ENCODE measurements around the gene DZIP1L. TPM values are rescaled to one million over a fixed set of nuclear protein-coding genes. Genes with fewer than 3 reads are reported as not detected.

DZIP1L gene
- total RNA-seq, 2 experiments from 2014 or later, result not detected

- intact Hi-C loops (cut with micrococcal nuclease), result no loop called here
- no peaks in the 10 kb centered on the region for H3K36me3 Mint-ChIP-seq (ENCODE audit: low read depth)
- no peak for TF ChIP-seq CTCF (IDR thresholded peaks at IDR 0.05)
- H3K4me3 Mint-ChIP-seq, result no peak overlapping the region
- ATAC-seq, result no peak
- H3K27me3 Mint-ChIP-seq, result peaks cover 6% of the 10 kb centered on the region
- no peak overlapping the region for H3K27ac Mint-ChIP-seq
- H3K9me3 Mint-ChIP-seq, result no peaks in the 10 kb centered on the region
- DNase-seq, result no peak
- no peaks in the 10 kb centered on the region for H3K4me1 Mint-ChIP-seq (ENCODE audit: low read depth)
- ChIA-PET POLR2A (interaction anchor here (0.6 kb wide), 1 partner anchor 541 kb away, joined by 3 read pairs; no protein-coding TSS in a partner anchor), CTCF (no interaction called here)
Measured at GRCh38 chr3:138135833-138136194, 20.4 kb upstream of the DZIP1L start.

- DNase-seq (no peak), ATAC-seq (no peak)
- H3K36me3 Mint-ChIP-seq (ENCODE audit: low read depth), result no peaks in the 10 kb centered on the region
- H3K27me3 Mint-ChIP-seq, result peaks cover 4% of the 10 kb centered on the region
- no peaks in the 10 kb centered on the region for H3K4me1 Mint-ChIP-seq (ENCODE audit: low read depth)
- H3K27ac Mint-ChIP-seq, result no peak overlapping the region
- no peak overlapping the region for H3K4me3 Mint-ChIP-seq
- CTCF ChIA-PET, result no interaction called here
- POLR2A ChIA-PET, result interaction anchor here (0.6 kb wide), 1 partner anchor 541 kb away, joined by 3 read pairs; no protein-coding TSS in a partner anchor
- no peak for TF ChIP-seq CTCF (IDR thresholded peaks at IDR 0.05)
- intact Hi-C loops (cut with micrococcal nuclease), result no loop called here
- H3K9me3 Mint-ChIP-seq, result no peaks in the 10 kb centered on the region
Measured at GRCh38 chr3:138135146-138135832, 19.9 kb upstream of the DZIP1L start.

GRCh38 chr3:138132239-138132638 lies 16.8 kb upstream of the DZIP1L start, which contains the start of gene A4GNT:
Gene A4GNT, minus strand, starts transcription at chr3:138132390. Its CDS starts 1,134 bp downstream, at chr3:138131256.
- no peaks in the 10 kb centered on the region for H3K4me1 Mint-ChIP-seq (ENCODE audit: low read depth)
- H3K27ac Mint-ChIP-seq, result no peak within 1 kb of the TSS
- no peaks in the 10 kb centered on the region for H3K9me3 Mint-ChIP-seq
- CTCF ChIA-PET, result interaction anchor here (0.9 kb wide), 1 partner anchor 14 kb away, joined by 3 read pairs; no protein-coding TSS in a partner anchor
- peaks cover 5% of the 10 kb centered on the region for H3K27me3 Mint-ChIP-seq
- POLR2A ChIA-PET, result no interaction called here
- no peak within 1 kb of the TSS for H3K4me3 Mint-ChIP-seq
- intact Hi-C loops (cut with micrococcal nuclease), result no loop called here
- TF ChIP-seq CTCF (IDR thresholded peaks at IDR 0.05), result no peak
- ATAC-seq (no peak), DNase-seq (no peak)
- no peaks in the 10 kb centered on the region for H3K36me3 Mint-ChIP-seq (ENCODE audit: low read depth)

- Mint-ChIP-seq H3K27ac (no peak overlapping the region), H3K36me3 (ENCODE audit: low read depth) (no peaks in the 10 kb centered on the region), H3K9me3 (peaks cover 1% of the 10 kb centered on the region), H3K4me3 (no peak overlapping the region), H3K4me1 (ENCODE audit: low read depth) (no peaks in the 10 kb centered on the region), H3K27me3 (peaks cover 5% of the 10 kb centered on the region)
- no peak for TF ChIP-seq CTCF (IDR thresholded peaks at IDR 0.05)
- DNase-seq (no peak), ATAC-seq (no peak)
- CTCF ChIA-PET, result interaction anchor here (1.7 kb wide), 1 partner anchor 9 kb away, joined by 5 read pairs; no protein-coding TSS in a partner anchor
- POLR2A ChIA-PET, result no interaction called here
- intact Hi-C loops (cut with micrococcal nuclease), result no loop called here
Measured at GRCh38 chr3:138127636-138128365, 12.4 kb upstream of the DZIP1L start.
